Measurements from ENCODE around the gene CMTM1.
"Not testable (repeated sequence)": the region's sequence is repeated elsewhere in the genome, so short reads cannot be mapped to it uniquely, and the experiment has no call there.

Gene CMTM1

DNA sequence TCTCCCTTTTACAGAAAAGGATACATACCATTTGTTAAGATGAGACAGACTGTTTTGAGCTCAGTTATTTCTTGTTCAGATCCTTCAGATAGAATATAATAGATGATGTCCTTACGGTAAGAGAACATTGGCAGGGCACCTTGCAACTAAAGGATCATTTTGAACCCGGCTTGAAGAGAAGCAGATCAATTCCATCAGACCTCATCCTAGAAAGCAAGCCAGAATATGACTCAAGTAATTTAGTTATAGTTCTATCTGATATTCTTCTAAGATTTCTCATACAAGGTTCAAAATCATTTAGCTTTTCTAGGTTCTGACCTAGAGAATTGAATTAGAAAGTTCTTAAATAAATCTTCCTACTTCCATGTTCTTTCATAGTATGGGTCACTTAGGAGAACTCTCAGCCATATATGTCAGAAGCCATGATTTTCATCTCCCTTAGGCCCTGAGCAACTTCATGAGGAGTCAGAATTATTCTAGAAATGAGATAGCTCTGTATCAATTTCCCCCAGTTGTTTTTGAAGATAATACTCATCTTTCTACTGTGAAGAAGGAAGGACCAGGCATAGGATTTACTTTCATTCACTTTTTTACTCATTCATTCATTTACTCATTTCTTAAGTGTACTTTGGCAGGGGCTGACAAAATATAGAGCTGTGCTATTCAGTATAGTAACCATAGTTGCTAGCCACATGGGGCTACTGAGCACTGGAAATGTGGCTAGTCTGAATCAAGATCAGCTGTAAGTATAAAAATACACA lies 2.5 kb upstream of the CMTM1 start:
- DNase-seq: no peak

DNA sequence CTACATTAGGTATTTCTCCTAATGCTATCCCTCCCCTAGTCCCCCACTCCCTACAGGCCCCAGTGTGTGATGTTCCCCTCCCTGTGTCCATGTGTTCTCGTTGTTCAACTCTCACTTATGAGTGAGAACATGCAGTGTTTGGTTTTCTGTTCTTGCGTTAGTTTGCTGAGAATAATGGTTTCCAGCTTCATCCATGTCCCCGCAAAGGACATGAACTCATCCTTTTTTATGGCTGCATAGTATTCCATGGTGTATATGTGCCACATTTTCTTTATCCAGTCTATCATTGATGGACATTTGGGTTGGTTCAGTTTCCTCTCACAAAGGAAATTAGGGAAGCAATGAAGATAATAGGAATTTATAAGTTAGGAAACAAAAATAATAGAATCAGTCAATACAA lies 1.0 kb downstream of the CMTM1 start:
- not testable (repeated sequence) for DNase-seq

DNA sequence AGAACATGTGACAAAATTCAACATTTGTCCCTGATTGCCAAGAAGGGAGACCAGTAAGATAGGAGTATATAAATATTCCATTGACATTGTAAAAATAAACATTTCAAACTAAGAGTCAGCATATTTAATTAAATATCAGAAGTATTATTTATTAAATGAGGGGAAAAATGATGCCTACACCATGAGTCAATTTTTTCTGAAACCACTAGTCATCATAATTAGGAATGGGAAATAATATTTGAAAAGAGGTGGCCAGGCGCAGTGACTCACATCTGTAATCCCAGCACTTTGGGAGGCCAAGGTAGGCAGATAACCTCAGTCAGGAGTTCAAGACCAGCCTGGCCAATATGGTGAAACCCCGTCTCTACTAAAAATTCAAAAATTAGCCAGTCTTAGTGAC lies 2.1 kb downstream of the CMTM1 start:
- DNase-seq: no peak

DNA sequence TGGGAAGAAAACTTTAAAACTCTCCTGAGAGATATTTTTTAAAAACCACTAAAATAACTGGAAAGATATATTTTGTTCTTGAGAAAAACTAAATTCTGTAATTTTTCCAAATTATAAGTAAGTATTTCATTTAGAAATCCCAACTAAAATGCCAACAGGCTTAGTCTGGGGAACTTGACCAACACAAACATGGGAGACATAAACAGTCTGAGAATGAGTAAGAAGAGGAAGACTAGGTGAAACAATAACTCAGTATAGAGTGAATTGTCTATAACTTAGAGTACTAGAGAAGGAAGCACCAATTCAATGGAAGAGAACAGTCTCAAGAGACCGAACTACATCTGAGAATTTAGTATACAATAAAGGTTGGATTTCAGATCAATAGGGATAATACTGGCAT lies 2.9 kb downstream of the CMTM1 start:
- no peak for DNase-seq

DNA sequence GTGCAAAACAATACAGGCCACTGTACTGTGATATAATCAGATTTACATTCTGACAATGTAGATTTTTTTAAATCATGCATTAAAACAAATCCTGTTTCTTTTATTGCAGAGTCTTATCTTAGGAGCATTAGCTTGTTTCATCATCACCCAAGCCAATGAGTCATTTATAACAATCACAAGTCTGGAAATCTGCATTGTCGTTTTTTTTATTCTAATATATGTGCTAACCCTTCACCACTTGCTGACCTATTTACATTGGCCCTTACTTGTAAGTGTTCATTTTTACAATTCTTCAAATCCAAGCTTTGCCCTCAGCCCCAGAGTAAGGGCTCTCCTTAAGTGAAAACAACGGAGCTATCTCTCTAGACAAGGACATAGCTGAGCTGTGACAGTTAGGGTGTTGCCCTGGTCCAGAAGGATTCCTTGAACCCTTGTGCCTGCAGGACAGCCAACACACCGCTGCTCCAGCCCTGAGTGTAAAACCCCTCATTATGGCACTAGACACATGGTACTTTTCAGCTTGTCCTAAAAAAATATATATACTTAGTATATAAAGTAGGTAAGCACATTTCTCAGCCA lies 3.7 kb downstream of the CMTM1 start:
- no peak for DNase-seq

DNA sequence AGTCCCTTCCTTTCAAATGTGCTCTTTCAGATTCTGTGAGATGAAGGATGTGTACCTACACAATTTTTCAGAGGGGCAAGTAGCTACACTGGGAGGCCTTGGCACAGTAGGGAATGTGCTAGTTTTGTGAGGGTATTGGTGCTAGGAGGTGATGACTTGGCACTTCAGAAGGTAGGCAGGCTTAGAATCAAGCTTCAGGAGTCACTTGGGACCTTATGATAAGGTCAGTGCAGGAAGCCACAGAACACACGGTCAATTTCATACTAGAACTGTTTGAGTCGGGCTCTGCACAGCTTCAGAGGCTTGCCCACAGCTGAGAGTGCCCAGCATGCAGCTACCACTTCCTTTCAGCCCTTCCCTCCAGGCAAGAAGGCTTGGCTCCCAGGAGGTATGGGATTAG lies 6.1 kb downstream of the CMTM1 start:
- DNase-seq: no peak

DNA sequence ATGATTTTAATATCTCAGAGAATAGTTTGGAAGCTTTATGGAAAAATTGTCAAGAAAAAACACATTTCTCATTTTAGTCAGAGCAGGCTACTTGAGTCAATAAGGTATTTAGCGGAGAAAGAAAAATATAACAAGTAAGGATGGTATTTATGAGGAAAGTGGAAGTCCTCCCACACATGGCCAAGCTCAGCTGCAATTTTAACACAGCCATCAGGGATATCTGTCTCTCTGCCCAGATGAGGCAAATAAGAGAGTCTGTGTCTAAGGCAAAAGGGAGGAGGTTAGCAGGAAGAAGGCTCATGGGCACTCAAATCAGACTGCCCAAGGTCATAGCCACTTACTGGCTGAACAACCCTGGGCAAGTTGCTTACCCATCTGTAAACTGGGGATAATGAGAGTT lies 7.8 kb downstream of the CMTM1 start:
- DNase-seq: no peak

DNA sequence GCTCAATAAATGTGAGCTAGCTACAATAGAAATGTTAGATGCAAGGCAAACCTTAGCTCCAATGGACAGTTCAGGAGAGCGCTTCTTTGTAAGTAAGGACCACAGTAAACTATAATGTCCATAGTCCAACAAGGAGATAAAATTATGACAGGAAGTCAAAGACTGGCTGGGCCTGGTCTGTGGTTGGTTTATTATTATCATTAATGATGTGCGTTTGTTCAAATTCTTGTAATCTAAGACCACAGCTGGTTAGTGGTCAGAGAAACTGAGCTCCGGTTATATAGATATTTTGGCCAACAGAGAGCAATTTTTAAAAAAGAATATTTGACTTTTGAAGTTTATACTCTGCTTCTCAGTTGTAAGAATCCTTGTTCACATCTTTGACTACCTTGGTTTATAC lies 8.3 kb downstream of the CMTM1 start:
- no peak for DNase-seq

DNA sequence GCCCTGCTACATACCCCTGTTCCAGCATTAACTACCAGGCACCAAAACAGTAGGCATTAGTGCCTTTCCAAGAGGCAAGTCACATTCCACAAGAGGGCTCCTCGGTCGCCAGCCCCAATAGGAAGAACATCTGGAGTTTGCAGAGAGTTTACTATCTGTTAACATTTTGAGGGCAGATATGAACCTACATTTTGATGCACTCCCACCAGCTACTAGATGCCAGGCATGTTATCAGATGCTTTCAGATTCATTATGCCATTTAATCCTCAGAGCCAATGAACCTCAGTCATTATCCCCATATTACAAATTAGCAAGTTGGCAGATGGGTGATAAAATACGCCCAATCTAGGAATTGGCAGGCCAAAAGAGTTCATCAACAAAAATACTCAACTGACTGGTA lies 8.8 kb downstream of the CMTM1 start:
- DNase-seq: no peak

DNA sequence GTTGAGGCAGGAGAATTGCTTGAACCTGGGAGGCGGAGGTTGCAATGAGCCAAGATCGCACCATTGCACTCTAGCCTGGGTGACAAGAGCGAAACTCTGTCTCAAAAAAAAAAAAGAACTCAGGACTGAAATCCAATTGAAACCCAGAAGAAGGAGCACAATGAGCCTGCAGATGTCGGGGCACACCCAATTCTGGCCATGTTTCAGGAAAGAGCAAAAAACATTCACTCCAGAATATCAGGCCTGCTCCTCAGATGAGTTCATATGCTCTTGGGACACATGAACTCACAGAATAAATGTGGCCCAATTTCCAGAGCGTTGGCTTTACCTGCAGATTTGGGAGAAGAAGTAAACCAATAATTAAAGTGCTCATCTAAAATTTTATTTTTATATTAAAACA lies 10.1 kb downstream of the CMTM1 start:
- DNase-seq: no peak

DNA sequence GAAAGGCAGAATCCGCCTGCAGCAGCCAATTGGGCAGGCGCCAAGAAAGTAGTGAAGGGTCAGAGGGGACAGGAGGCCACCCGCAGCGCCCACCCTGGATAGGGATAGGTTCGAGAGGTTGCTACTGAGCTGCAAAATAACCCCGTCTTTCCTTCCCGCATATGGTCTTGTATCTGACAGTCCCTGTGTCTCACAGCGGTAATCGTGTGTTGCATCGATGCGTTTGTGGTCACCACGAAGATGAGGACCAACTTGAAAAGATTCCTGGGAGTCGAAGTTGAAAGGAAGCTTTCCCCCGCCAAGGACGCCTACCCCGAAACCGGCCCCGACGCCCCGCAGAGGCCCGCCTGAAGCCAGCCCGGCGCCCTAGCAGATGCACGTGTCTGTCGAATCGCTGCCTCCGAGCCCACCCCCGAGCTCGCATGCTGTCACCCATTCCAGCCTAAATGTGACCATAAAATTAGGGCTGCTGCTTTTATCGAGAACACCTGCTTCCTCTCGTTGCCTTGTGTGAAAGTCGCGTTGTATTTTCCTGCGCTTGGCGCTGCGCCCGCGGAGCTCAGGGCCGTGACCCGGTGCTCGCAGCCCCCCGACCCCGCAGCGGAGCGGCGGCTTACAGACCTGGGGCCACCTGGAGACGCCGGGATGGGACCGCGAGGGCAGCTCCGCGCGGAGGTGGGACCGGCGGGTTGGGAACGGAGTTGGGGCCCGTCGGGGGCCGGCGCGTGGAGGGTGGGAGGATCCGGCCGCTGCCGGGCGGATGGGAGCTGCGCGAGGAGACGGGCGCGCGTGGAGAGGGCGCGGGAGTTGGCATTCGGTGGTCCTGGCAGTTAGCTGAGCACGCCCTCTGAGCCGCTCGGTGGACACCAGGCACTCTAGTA lies 12.7 kb downstream of the CMTM1 start, which contains the start of gene CMTM2:
Gene CMTM2 (plus strand): TSS at position 813 of the 881 bp plus-strand sequence. CDS start 145 bp downstream, outside the sequence.
- DNase-seq: no peak

DNA sequence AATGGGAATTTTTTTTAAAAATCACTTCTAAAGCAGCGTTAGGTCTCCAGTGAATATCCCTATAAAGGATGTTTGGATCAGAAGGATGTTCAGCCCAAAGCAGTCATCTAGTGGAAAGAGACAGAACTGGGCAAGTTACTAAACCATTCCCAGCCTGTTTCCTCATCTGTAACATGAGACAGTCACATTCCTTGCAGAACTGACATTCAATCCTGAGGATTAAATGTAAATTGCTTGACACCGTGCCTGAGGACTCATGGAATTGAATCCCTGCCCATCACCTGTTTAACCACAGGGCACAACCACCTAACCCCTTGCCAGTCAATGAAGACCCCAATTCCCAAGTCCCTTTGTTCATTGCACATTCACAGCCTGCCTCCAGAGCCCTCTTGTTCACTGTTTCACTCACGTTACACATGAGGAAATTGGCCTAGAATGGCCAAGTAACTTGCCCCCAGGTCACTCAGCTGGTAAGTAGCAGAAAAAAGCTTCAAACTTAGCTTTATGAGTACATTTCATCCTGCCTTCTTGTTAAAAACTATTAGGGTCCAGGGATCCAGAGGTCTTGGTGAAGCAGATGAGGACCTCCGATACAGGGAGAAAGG lies 14.5 kb downstream of the CMTM1 start:
- DNase-seq: no peak

DNA sequence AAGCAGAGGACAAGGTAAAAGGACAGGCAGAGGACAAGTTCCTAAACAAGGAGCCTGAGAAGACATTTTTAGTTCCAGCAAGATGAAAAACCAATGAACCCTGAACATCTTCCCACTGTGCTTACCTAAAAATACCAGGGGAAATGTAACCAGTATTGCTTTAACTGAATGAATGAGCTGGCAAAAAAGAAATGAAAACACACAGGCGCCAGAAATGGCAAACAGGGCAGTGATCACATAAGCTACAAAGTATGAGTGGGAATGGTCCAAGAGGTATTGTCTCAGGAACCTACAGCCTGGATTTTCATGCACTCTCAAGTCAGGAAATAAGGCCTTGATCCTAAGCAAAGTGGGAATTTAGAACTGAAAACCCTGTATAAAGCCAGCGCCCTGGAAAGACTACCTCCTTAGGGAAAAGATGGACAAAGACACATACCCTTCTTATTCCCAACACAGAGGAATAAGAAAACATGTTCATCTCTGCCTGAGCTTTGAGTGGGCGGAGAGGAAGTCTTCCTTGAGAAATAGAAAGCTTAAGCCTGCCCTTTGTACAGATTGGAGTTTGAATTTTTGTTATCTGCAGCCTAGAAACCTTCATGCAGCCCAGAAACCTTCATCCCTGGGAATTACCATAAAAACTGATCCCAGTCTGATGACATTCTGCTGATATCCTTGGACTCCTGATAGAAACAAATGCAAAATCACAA lies 15.2 kb downstream of the CMTM1 start:
- no peak for DNase-seq

DNA sequence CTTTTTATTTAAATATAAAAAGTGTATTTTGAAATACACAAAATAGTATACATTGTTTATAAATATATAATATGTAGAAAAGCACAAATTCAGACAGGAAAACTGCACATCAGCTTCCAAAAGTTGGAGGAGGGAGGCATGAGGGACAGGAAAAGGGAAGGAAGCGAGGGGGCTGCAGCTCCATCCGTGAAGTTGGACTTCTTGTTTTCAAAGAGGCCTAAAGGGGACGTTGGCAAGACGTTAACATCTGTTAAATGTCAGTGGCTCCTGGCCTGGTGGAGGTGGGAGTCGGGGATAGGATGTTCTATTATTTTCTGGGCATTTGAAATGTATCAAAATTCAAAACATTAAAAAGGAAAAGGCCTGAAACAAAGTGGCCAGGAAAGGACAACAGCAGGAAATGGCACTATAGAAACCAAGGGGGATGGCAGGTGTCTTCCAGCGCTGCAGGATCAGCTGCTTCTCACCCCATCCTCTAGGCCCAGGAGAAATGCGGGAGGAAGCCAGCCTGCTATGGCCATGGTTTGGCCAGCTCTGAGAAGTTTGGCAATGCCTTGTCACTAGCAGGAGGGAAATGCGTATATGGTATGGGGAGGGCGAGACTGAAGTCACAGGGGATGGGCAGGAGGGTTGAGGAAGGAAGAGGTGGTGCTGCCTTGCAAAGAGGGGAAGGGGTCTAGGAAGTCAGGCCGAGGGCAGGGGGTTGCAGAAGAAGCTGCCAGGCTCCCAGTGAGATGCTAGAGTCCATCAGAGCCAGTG lies 19.4 kb downstream of the CMTM1 start:
- DNase-seq: peak; percentile 22 to 29

DNA sequence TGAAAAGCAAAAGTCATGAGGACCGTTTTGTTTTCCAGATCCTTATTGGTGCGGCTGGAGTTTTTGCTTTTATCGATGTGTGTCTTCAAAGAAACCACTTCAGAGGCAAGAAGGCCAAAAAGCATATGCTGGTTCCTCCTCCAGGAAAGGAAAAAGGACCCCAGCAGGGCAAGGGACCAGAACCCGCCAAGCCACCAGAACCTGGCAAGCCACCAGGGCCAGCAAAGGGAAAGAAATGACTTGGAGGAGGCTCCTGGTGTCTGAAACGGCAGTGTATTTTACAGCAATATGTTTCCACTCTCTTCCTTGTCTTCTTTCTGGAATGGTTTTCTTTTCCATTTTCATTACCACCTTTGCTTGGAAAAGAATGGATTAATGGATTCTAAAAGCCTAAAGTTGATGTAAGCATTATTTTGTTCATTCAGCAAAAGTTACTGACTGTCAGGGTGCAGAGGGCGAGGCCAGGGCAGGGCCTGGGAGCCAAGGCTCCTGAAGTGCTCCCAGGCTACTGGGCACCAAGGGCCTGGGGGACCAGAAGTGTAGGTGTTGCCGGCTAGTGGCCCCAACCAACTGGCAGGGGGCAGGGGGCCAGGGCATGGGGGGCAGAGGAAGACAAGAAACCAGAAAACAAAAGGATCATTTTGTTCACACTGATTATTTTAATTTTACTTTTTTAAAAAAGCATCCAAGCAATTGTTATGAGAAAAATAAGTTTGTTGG lies 21.8 kb downstream of the CMTM1 start:
- no peak for DNase-seq

DNA sequence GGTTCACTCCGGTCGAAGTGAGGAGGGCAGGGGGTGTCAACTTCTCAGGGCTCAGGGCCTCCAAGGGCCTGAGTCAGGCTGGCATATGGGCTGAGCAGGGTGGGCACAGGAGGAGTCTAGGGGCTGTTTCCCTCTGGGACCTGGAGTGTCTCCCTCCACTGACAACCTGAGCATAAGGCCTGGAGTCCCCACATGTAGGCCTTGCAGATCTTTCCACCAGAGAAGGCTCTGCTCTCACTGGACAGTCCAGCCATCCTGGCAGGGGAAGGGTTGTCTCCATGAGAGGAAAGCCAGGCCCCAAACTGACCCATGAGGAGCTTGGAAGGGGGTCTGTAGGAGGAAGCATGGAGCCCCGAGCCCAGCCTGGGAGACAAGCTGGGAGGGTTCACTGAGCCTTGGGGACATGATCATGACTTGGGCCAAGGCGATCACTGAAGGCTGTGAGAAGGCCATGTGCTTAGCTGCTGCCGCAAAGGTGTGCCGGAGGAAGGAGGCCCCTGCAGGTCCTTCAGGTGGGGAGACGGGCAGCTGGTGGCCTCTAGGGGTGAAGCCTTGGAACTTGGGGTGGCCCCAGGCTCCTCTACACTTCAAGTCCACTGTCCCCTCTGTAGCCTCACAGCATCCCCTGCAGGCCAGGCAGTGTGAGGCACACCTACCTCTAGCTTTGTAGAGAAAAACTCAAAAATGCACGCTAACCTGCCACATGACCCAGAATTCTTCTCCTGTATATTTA lies 22.9 kb downstream of the CMTM1 start:
- peak; percentile 82 to 90 for DNase-seq

DNA sequence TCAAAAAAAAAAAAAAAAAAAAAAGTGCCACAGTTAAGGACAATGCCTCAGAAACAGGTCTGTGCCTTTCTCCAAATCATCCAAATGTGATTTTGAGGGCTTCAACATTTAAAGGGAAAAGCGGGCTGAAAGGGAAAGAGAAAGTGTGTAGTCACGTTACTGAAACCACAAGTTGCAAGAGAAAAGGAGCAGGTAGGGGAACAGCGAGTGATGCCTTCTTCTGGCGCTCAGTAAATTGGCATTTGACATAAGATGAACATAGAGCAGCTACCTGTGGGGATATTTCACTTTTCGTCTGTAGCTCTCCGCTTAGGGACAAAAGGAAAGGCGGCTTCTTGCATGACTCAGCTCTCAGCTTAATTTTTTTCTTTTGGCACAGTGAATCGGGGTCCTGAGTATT lies 24.1 kb downstream of the CMTM1 start:
- DNase-seq: peak; percentile 22 to 34

DNA sequence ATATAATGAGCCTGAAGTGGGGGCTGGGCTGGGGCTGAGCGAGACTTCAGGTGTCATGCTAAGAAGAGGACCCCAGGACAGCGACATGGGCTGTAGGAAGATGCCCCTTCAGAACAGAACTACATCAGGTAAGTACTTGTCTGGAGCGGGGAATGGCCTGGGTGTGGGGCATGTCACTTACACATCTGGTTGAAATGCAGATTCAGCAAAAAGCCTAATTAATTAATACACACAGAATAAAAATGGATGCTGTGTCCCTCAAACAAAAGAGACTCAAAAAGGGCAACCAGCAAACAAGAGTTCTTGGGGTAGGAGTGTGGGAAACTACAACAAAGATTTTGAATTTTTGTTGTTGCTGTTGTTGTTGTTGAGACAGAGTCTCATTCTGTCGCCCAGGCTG lies 24.8 kb downstream of the CMTM1 start:
- DNase-seq: no peak

DNA sequence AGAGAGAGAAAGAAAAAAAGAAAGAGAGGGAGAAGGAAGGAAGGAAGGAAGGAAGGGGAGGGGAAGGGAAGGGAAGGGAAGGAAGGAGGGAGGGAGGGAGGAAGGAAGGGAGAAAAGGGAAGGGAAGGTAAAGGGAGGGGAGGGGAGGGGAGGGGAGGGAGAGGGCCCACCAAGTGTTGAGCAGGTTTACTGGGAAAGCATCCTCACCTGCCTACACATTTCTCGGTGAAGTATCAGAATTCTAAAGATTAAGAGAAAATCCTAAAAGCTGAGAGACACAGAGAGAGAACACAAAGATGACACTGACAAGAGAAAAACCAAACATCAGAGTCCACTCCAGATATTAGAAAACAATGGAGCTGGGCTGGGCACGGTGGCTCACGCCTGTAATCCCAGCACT lies 26.0 kb downstream of the CMTM1 start:
- DNase-seq: no peak

DNA sequence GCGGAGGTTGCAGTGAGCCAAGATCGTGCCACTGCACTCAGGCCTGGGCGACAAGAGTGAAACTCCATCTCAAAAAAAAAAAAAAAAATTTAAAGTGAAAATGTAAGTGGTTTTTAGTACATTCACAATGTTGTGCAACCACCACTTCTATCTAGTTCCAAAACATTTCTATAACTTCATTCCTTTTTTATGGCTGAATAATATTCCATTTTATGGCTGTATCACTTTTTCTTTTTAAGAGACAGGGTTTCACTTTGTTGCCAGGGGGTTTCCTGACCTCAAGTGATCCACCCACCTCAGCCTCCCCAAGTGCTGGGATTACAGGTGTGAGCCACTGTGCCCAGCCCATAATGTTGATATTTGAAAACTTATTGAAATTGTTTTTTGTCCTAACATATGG lies 26.6 kb downstream of the CMTM1 start:
- DNase-seq: no peak

DNA sequence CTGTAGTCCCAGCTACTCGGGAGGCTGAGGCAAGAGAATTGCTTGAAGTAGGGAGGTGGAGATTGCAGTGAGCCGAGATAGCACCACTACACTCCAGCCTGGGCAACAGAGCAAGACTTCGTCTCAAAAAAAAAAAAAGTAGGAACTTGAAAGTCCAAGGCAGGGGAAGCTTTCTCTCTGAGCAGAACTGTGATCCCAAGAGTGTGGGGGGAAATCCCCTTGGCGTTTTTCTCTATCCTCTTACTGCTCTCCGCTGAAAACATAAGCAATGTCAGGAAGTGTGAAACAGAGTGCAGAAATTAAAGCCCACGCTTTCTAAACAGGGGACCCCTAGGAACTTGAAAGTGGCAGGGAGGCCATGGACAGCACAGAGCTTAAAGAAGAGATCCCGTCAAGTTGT lies 28.5 kb downstream of the CMTM1 start:
- no peak for DNase-seq
